ENCODE results near the gene PIGL.

PIGL gene

GRCh38 chr17:16285646-16286008 lies 68.6 kb downstream of the PIGL start:
- POLR2A ChIA-PET, result interaction anchor here (0.6 to 0.7 kb wide), 2 partner anchors 69 to 237 kb away, joined by 3 read pairs; partner anchors contain the start of gene PIGL
- H3K9me3 ChIP-seq (ENCODE audit: control extremely low read depth in 1 of 5, control insufficient read depth in 4 of 5, insufficient read depth in 2 of 5, low read depth in 1 of 5, low read length in 4 of 5), result no peaks in the 10 kb centered on the region
- peak overlapping the region in 5 of 7 experiments; percentile 4 to 63 (median 55) for H3K4me3 ChIP-seq (ENCODE audit: control insufficient read depth in 1 of 7, extremely low read depth in 1 of 7, insufficient read depth in 4 of 7, low read depth in 2 of 7, low read length in 6 of 7)
- CTCF ChIA-PET, result interaction anchor here (1.2 to 1.6 kb wide), 3 partner anchors 12 to 67 kb away, joined by 3 to 4 read pairs (median 3); partner anchors contain the start of gene CENPV
- H3K27me3 ChIP-seq (replicated peaks in 2 of 5; ENCODE audit: control insufficient read depth in 4 of 5, insufficient read depth in 5 of 5, low read length in 4 of 5), result no peaks in the 10 kb centered on the region
- WGBS (ENCODE audit: insufficient coverage), result 42% methylated on average over 6 of the region's 6 CpGs
- H3K27ac ChIP-seq (ENCODE audit: insufficient read depth in 1 of 2, low read depth in 1 of 2, low read length in 2 of 2, poor library complexity in 1 of 2, severe bottlenecking in 2 of 2), result peak overlapping the region in 1 of 2 experiments; percentile 80
- no peak for DNase-seq
- no peaks in the 10 kb centered on the region for H3K36me3 ChIP-seq (ENCODE audit: control insufficient read depth in 4 of 4, insufficient read depth in 4 of 4, low read length in 3 of 4)
- H3K4me1 ChIP-seq (ENCODE audit: control extremely low read depth in 1 of 4, control insufficient read depth in 4 of 4, insufficient read depth in 4 of 4, low read length in 3 of 4), result peaks cover 23 to 45% (median 38%) of the 10 kb centered on the region in 4 experiments

GRCh38 chr17:16286009-16286946 lies 69.3 kb downstream of the PIGL start:
- CTCF ChIA-PET, result interaction anchor here (0.7 to 1.6 kb wide), 5 partner anchors 9 to 67 kb away, joined by 3 to 5 read pairs (median 3); partner anchors contain the start of gene CENPV
- DNase-seq, result peak; percentile 69 to 90 (median 80)
- 15% methylated on average over 24 of the region's 26 CpGs for WGBS (ENCODE audit: insufficient coverage)
- Histone ChIP-seq H3K27me3 (replicated peaks in 2 of 5; ENCODE audit: control insufficient read depth in 4 of 5, insufficient read depth in 5 of 5, low read length in 4 of 5) (no peaks in the 10 kb centered on the region), H3K27ac (ENCODE audit: insufficient read depth in 1 of 2, low read depth in 1 of 2, low read length in 2 of 2, poor library complexity in 1 of 2, severe bottlenecking in 2 of 2) (peak overlapping the region in 1 of 2 experiments; percentile 80), H3K9me3 (ENCODE audit: control extremely low read depth in 1 of 5, control insufficient read depth in 4 of 5, insufficient read depth in 2 of 5, low read depth in 1 of 5, low read length in 4 of 5) (no peaks in the 10 kb centered on the region), H3K4me1 (ENCODE audit: control extremely low read depth in 1 of 4, control insufficient read depth in 4 of 4, insufficient read depth in 4 of 4, low read length in 3 of 4) (peaks cover 23 to 45% (median 38%) of the 10 kb centered on the region in 4 experiments), H3K36me3 (ENCODE audit: control insufficient read depth in 4 of 4, insufficient read depth in 4 of 4, low read length in 3 of 4) (no peaks in the 10 kb centered on the region), H3K4me3 (ENCODE audit: control insufficient read depth in 1 of 7, extremely low read depth in 1 of 7, insufficient read depth in 4 of 7, low read depth in 2 of 7, low read length in 6 of 7) (peak overlapping the region in 6 of 7 experiments; percentile 9 to 63 (median 48))
- POLR2A ChIA-PET, result interaction anchor here (0.6 to 0.7 kb wide), 2 partner anchors 69 to 237 kb away, joined by 3 read pairs; partner anchors contain the start of gene PIGL

- CTCF ChIA-PET, result interaction anchor here (0.6 to 0.9 kb wide), 3 partner anchors 9 to 19 kb away, joined by 3 to 5 read pairs (median 3); no protein-coding TSS in a partner anchor
- Histone ChIP-seq H3K4me3 (ENCODE audit: control insufficient read depth in 1 of 7, extremely low read depth in 1 of 7, insufficient read depth in 4 of 7, low read depth in 2 of 7, low read length in 6 of 7) (peak overlapping the region in 6 of 7 experiments; percentile 6 to 59 (median 34)), H3K36me3 (ENCODE audit: control insufficient read depth in 4 of 4, insufficient read depth in 4 of 4, low read length in 3 of 4) (no peaks in the 10 kb centered on the region), H3K27ac (ENCODE audit: insufficient read depth in 1 of 2, low read depth in 1 of 2, low read length in 2 of 2, poor library complexity in 1 of 2, severe bottlenecking in 2 of 2) (peak overlapping the region; percentile 43 to 80), H3K27me3 (replicated peaks in 2 of 5; ENCODE audit: control insufficient read depth in 4 of 5, insufficient read depth in 5 of 5, low read length in 4 of 5) (no peaks in the 10 kb centered on the region), H3K4me1 (ENCODE audit: control extremely low read depth in 1 of 4, control insufficient read depth in 4 of 4, insufficient read depth in 4 of 4, low read length in 3 of 4) (peaks cover 23 to 45% (median 38%) of the 10 kb centered on the region in 4 experiments), H3K9me3 (ENCODE audit: control extremely low read depth in 1 of 5, control insufficient read depth in 4 of 5, insufficient read depth in 2 of 5, low read depth in 1 of 5, low read length in 4 of 5) (no peaks in the 10 kb centered on the region)
- POLR2A ChIA-PET, result no interaction called here
- WGBS (ENCODE audit: insufficient coverage), result 79% methylated on average over 6 of the region's 10 CpGs
- peak in 1 of 3 donors; percentile 13 for DNase-seq
Observed at GRCh38 chr17:16286947-16287562, 70.0 kb downstream of the PIGL start.

- WGBS (ENCODE audit: insufficient coverage), result 0% methylated on average over 3 of the region's 6 CpGs
- POLR2A ChIA-PET, result interaction anchor here (0.7 kb wide), 1 partner anchor 10 kb away, joined by 4 read pairs; no protein-coding TSS in a partner anchor
- peaks cover 23 to 45% (median 38%) of the 10 kb centered on the region in 4 experiments for H3K4me1 ChIP-seq (ENCODE audit: control extremely low read depth in 1 of 4, control insufficient read depth in 4 of 4, insufficient read depth in 4 of 4, low read length in 3 of 4)
Observed at GRCh38 chr17:16287563-16288027, 70.6 kb downstream of the PIGL start.

GRCh38 chr17:16288860-16289571 lies 72.0 kb downstream of the PIGL start:
- H3K36me3 ChIP-seq (ENCODE audit: control insufficient read depth in 4 of 4, insufficient read depth in 4 of 4, low read length in 3 of 4), result peaks cover 0 to 2% (median 0%) of the 10 kb centered on the region in 4 experiments
- H3K27ac ChIP-seq (ENCODE audit: insufficient read depth in 1 of 2, low read depth in 1 of 2, low read length in 2 of 2, poor library complexity in 1 of 2, severe bottlenecking in 2 of 2), result no peak overlapping the region
- H3K4me1 ChIP-seq (ENCODE audit: control extremely low read depth in 1 of 4, control insufficient read depth in 4 of 4, insufficient read depth in 4 of 4, low read length in 3 of 4), result peaks cover 23 to 45% (median 38%) of the 10 kb centered on the region in 4 experiments
- no peak overlapping the region for H3K4me3 ChIP-seq (ENCODE audit: control insufficient read depth in 1 of 7, extremely low read depth in 1 of 7, insufficient read depth in 4 of 7, low read depth in 2 of 7, low read length in 6 of 7)
- WGBS (ENCODE audit: insufficient coverage), result 91% methylated on average over 3 of the region's 5 CpGs
- no peaks in the 10 kb centered on the region for H3K27me3 ChIP-seq (replicated peaks in 2 of 5; ENCODE audit: control insufficient read depth in 4 of 5, insufficient read depth in 5 of 5, low read length in 4 of 5)
- DNase-seq, result peak in 1 of 3 donors; percentile 37
- H3K9me3 ChIP-seq (ENCODE audit: control extremely low read depth in 1 of 5, control insufficient read depth in 4 of 5, insufficient read depth in 2 of 5, low read depth in 1 of 5, low read length in 4 of 5), result no peaks in the 10 kb centered on the region
- POLR2A ChIA-PET, result no interaction called here
- CTCF ChIA-PET, result interaction anchor here (1.0 to 4.8 kb wide), 3 partner anchors 15 to 72 kb away, joined by 3 to 25 read pairs (median 3); partner anchors contain the start of genes CENPV and PIGL

More at GRCh38 chr17:16287563-16288027, 70.6 kb downstream of the PIGL start:
- Histone ChIP-seq H3K36me3 (ENCODE audit: control insufficient read depth in 4 of 4, insufficient read depth in 4 of 4, low read length in 3 of 4) (no peaks in the 10 kb centered on the region), H3K9me3 (ENCODE audit: control extremely low read depth in 1 of 5, control insufficient read depth in 4 of 5, insufficient read depth in 2 of 5, low read depth in 1 of 5, low read length in 4 of 5) (no peaks in the 10 kb centered on the region), H3K27ac (ENCODE audit: insufficient read depth in 1 of 2, low read depth in 1 of 2, low read length in 2 of 2, poor library complexity in 1 of 2, severe bottlenecking in 2 of 2) (peak overlapping the region; percentile 43 to 80), H3K4me3 (ENCODE audit: control insufficient read depth in 1 of 7, extremely low read depth in 1 of 7, insufficient read depth in 4 of 7, low read depth in 2 of 7, low read length in 6 of 7) (peak overlapping the region in 6 of 7 experiments; percentile 24 to 46 (median 30)), H3K27me3 (replicated peaks in 2 of 5; ENCODE audit: control insufficient read depth in 4 of 5, insufficient read depth in 5 of 5, low read length in 4 of 5) (no peaks in the 10 kb centered on the region)
- DNase-seq, result peak; percentile 69 to 85 (median 78)
- CTCF ChIA-PET, result interaction anchor here (0.6 kb wide), 1 partner anchor 8 kb away, joined by 3 read pairs; no protein-coding TSS in a partner anchor

GRCh38 chr17:16293931-16294330 lies 76.9 kb downstream of the PIGL start:
- H3K4me1 ChIP-seq (ENCODE audit: control extremely low read depth in 1 of 4, control insufficient read depth in 4 of 4, insufficient read depth in 4 of 4, low read length in 3 of 4), result peaks cover 0 to 7% (median 1%) of the 10 kb centered on the region in 4 experiments
- DNase-seq, result no peak
- H3K27me3 ChIP-seq (replicated peaks in 2 of 5; ENCODE audit: control insufficient read depth in 4 of 5, insufficient read depth in 5 of 5, low read length in 4 of 5), result no peaks in the 10 kb centered on the region
- H3K27ac ChIP-seq (ENCODE audit: insufficient read depth in 1 of 2, low read depth in 1 of 2, low read length in 2 of 2, poor library complexity in 1 of 2, severe bottlenecking in 2 of 2), result no peak overlapping the region
- POLR2A ChIA-PET, result interaction anchor here (0.9 kb wide), 1 partner anchor 1119 kb away, joined by 3 read pairs; no protein-coding TSS in a partner anchor
- H3K36me3 ChIP-seq (ENCODE audit: control insufficient read depth in 4 of 4, insufficient read depth in 4 of 4, low read length in 3 of 4), result peaks cover 0 to 8% (median 2%) of the 10 kb centered on the region in 4 experiments
- 93% methylated on average over 3 of the region's 3 CpGs for WGBS (ENCODE audit: insufficient coverage)
- CTCF ChIA-PET, result interaction anchor here (1.7 kb wide), 1 partner anchor 10 kb away, joined by 12 read pairs; no protein-coding TSS in a partner anchor
- H3K9me3 ChIP-seq (ENCODE audit: control extremely low read depth in 1 of 5, control insufficient read depth in 4 of 5, insufficient read depth in 2 of 5, low read depth in 1 of 5, low read length in 4 of 5), result no peaks in the 10 kb centered on the region
- H3K4me3 ChIP-seq (ENCODE audit: control insufficient read depth in 1 of 7, extremely low read depth in 1 of 7, insufficient read depth in 4 of 7, low read depth in 2 of 7, low read length in 6 of 7), result no peak overlapping the region
